Measurements from ENCODE around the gene MOCS2. TPM values are rescaled to one million over a fixed set of nuclear protein-coding genes. Genes with fewer than 3 reads are reported as not detected.

MOCS2 gene
- total and polyA plus RNA-seq, 2 of the 8 experiments (the other 6 are each of a cell fraction or from before 2014, with no cell fraction given), result 6.7 to 16.1 TPM

DNA sequence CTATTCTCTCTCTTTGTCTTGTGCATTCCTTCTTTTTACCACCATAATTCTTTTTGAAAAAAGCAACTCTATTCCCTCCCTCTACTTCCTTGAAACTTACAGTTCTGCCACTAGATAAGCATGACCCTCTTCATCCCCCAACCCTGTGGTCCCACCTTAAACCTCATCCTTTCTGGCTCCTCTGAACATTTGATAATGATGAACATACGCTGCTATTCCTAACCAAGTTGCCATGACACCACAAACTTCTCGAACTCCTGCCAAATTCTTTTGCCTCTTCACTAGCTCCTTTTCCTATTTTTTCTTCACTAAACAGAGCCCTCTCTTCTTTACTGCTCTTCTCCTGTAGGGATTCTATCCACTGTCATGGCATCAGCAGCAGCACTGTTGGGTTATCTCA lies 57.1 kb downstream of the MOCS2 start:
- Histone ChIP-seq H3K4me3 (ENCODE audit: extremely low read depth in 1 of 4, insufficient read depth in 2 of 4, low read depth in 3 of 4, low read length in 4 of 4) (no peak overlapping the region), H3K4ac (replicated peaks; ENCODE audit: insufficient read length, low read depth, low read length) (no peak overlapping the region), H2BK5ac (ENCODE audit: low read depth, low read length) (no peak overlapping the region), H2BK15ac (ENCODE audit: low read length) (no peak overlapping the region), H3K23ac (ENCODE audit: insufficient read length) (no peak overlapping the region), H3K79me1 (ENCODE audit: low read depth, low read length) (no peaks in the 10 kb centered on the region), H3K9ac (replicated peaks in 1 of 4; ENCODE audit: extremely low read depth in 1 of 4, low read depth in 3 of 4, low read length in 3 of 4) (no peak overlapping the region), H2BK120ac (replicated peaks; ENCODE audit: low read depth, low read length) (no peak overlapping the region), H3K23me2 (ENCODE audit: low read depth, low read length) (no peaks in the 10 kb centered on the region), H4K5ac (ENCODE audit: insufficient read length, low read depth, low read length) (no peak overlapping the region), H4K20me1 (replicated peaks in 1 of 2; ENCODE audit: control insufficient read depth in 1 of 2, insufficient read depth in 2 of 2, low read length in 2 of 2) (no peaks in the 10 kb centered on the region), H3K79me2 (ENCODE audit: control insufficient read depth in 1 of 2, insufficient read depth in 2 of 2, low read length in 2 of 2) (no peaks in the 10 kb centered on the region), H3K4me2 (ENCODE audit: insufficient read depth in 1 of 2, low read depth in 2 of 2, low read length in 2 of 2) (no peak overlapping the region), H3K14ac (ENCODE audit: insufficient read length) (no peak overlapping the region), H2BK12ac (ENCODE audit: low read depth, low read length) (no peak overlapping the region), H3K18ac (ENCODE audit: extremely low read depth, low read length) (no peak overlapping the region), H3K4me1 (replicated peaks in 1 of 4; ENCODE audit: control insufficient read depth in 3 of 4, insufficient read depth in 4 of 4, low read length in 3 of 4) (peaks cover 0 to 2% (median 0%) of the 10 kb centered on the region in 4 experiments; a peak in 1 of 7 replicates), H4K91ac (replicated peaks; ENCODE audit: insufficient read length, low read length) (no peak overlapping the region), H2AFZ (ENCODE audit: low read length) (no peak overlapping the region), H4K8ac (ENCODE audit: extremely low read depth, insufficient read depth, low read length) (no peak overlapping the region), H3K9me3 (ENCODE audit: insufficient read depth in 2 of 2, low read depth in 1 of 2, low read length in 1 of 2) (no peaks in the 10 kb centered on the region), H3K27ac (ENCODE audit: low read depth, low read length) (no peak overlapping the region), H3K56ac (replicated peaks; ENCODE audit: insufficient read length, low read depth, low read length) (no peak overlapping the region), H3K27me3 (replicated peaks in 1 of 4; ENCODE audit: control insufficient read depth in 3 of 4, extremely low read depth in 1 of 4, insufficient read depth in 3 of 4, low read length in 3 of 4) (no peaks in the 10 kb centered on the region), H2BK20ac (ENCODE audit: low read length) (no peak overlapping the region), H2AK5ac (ENCODE audit: low read depth, low read length) (no peak overlapping the region), H3K36me3 (ENCODE audit: control insufficient read depth in 2 of 4, insufficient read depth in 4 of 4, low read length in 3 of 4) (no peaks in the 10 kb centered on the region)
- no peak for FAIRE-seq
- WGBS, 2 experiments (ENCODE audit: extremely low coverage in 1 of 2, insufficient coverage in 1 of 2, insufficient read length in 1 of 2, insufficient replicate concordance in 2 of 2, low coverage in 1 of 2, low lambda C conversion rate in 2 of 2, missing lambda C conversion rate in 1 of 2), result 98% methylated on average over 2 of the region's 2 CpGs; no CpG with 5 or more reads in 1 of the 2 experiments
- TF ChIP-seq, protein P1, sequence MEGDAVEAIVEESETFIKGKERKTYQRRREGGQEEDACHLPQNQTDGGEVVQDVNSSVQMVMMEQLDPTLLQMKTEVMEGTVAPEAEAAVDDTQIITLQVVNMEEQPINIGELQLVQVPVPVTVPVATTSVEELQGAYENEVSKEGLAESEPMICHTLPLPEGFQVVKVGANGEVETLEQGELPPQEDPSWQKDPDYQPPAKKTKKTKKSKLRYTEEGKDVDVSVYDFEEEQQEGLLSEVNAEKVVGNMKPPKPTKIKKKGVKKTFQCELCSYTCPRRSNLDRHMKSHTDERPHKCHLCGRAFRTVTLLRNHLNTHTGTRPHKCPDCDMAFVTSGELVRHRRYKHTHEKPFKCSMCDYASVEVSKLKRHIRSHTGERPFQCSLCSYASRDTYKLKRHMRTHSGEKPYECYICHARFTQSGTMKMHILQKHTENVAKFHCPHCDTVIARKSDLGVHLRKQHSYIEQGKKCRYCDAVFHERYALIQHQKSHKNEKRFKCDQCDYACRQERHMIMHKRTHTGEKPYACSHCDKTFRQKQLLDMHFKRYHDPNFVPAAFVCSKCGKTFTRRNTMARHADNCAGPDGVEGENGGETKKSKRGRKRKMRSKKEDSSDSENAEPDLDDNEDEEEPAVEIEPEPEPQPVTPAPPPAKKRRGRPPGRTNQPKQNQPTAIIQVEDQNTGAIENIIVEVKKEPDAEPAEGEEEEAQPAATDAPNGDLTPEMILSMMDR (IDR thresholded peaks at IDR 0.05; ENCODE audit: control extremely low read depth in 1 of 3, insufficient read depth in 1 of 3, low read depth in 1 of 3, low read length in 3 of 3), result no peak
- ChIA-PET CTCF (ENCODE audit: partially characterized antibody) (interaction anchor here (0.5 to 2.8 kb wide), 3 partner anchors 17 to 1022 kb away, joined by 3 to 13 read pairs (median 3); no protein-coding TSS in a partner anchor), POLR2A (ENCODE audit: partially characterized antibody) (no interaction called here)
- no peak for DNase-seq (ENCODE audit: low read depth in 1 of 2, low spot score in 2 of 2)
